ENCODE measurements around the gene WDR70.
"Not testable (repeated sequence)": the region's sequence is repeated elsewhere in the genome, so short reads cannot be mapped to it uniquely, and the experiment has no call there.

Gene WDR70

DNA sequence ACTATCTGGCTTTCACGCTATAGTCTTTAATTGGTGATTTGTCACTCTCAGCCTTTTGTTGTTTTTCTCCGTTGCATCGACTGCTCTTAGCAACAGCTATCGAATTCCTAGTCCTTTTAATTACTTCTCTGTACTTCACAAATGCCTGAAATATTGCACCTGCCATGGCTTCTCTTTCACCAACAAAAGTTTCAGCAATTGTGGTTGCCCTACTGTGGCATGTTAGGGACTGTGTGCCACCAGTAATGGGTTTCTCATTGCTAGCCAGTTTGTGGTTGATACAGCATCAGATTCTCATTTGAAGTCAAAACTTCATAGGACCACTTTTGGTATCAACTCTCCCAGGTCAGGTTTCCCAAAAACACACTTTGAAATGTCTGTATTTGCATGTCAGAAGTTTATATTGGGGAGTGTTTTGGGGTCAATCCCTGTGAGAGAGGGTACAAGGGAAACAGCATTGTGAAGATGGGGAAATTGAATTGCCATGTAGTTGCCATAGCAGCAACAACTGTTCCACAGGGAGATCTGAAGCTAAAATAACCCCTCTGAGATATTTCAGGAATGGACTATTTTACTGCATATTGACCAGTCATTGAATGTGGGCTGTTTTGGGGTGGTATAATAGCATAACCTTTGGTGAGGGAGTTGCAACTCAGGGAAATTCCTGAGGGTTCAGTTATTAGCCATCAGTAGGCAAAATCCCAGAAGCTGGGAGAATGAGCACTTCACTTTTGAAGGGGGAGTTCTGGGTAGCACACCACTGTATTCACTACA is 99.2 kb downstream of the WDR70 start:
- H3K4me3 Mint-ChIP-seq = no peak overlapping the region
- no peak overlapping the region for H3K27ac Mint-ChIP-seq
- H3K9me3 Mint-ChIP-seq = peaks cover 30% of the 10 kb centered on the region
- H3K4me1 Mint-ChIP-seq (ENCODE audit: low read depth) = no peaks in the 10 kb centered on the region
- H3K27me3 Mint-ChIP-seq (ENCODE audit: low read depth) = no peaks in the 10 kb centered on the region
- peaks cover 44% of the 10 kb centered on the region for H3K36me3 Mint-ChIP-seq (ENCODE audit: low read depth)

DNA sequence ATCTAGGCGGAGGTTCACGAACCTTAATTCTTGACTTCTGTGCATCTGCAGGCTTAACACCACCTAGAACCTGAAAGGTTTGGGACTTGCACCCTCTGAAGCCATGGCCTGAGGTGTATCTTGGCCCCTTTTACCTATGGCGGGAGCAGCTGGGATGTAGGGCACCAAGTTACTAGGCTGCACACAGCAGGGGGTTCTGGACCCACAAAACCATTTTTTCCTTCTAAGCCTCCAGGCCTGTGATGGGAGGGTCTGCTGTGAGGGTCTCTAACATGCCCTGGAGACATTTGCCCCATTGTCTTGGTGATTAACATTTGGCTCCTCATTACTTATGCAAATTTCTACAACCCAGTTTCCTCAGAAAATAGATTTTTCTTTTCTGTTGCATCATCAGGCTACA is 102.3 kb downstream of the WDR70 start:
- peaks cover 30% of the 10 kb centered on the region for H3K9me3 Mint-ChIP-seq
- peaks cover 44% of the 10 kb centered on the region for H3K36me3 Mint-ChIP-seq (ENCODE audit: low read depth)
- H3K4me1 Mint-ChIP-seq (ENCODE audit: low read depth); H3K27ac Mint-ChIP-seq; H3K4me3 Mint-ChIP-seq; H3K27me3 Mint-ChIP-seq (ENCODE audit: low read depth): not testable (repeated sequence)

DNA sequence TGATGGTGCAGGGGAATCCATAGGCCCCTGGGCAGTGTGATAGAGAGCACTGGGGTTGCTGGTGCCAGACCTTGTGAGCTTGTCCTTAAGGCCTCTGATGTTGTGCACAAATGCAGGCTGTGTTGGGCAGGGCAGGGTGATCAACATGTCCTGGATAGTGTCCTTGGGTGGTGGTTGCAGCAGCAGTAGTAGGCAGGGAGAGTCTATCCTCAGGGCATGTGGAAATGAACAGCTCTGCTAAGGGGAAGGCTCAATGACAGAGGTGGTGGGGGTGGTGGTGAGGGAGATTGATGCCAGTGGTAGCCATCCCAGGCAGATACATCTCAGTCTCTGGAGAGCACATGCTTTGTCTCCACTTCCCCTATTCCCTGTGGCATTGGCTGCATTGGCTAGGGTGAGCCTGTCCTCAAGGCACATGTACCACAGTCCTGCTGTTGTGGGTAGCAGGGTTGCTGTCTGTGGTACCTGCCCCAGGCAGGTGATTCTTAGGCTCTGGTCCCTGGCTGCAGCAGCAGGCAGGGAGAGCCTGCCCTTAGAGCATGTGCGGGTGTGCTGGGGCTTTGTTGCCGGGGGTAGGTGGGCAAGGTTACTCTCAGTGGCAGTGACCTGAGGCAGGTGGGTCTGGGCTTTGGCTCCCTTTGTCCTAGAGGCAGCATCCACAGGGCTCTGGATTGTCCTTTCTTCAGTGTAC is 111.1 kb downstream of the WDR70 start:
- Mint-ChIP-seq H3K27me3 (ENCODE audit: low read depth) (no peaks in the 10 kb centered on the region), H3K9me3 (peaks cover 16% of the 10 kb centered on the region), H3K36me3 (ENCODE audit: low read depth) (peaks cover 18% of the 10 kb centered on the region), H3K27ac (no peak overlapping the region), H3K4me3 (no peak overlapping the region), H3K4me1 (ENCODE audit: low read depth) (peaks cover 8% of the 10 kb centered on the region)

DNA sequence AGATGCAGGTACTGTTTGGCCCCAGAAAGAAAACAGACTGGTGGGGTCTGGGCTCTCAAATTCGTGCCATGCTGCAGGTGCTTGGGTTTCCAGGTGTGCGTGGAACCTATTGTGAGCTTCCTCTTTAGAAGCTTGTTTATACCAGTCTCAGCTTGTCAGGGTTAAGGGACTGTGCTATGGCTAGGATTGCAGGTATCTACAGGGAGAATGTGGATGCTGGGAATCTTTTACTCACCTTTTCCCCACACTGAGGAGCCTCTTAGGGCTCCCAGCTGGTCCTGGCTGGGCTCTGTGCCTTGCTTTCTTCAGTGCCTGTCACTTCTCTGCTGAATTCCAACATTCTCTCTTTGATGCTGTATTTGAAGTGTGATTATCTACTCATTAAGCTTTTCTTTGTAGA is 111.8 kb downstream of the WDR70 start:
- Mint-ChIP-seq H3K4me1 (ENCODE audit: low read depth) (peaks cover 8% of the 10 kb centered on the region), H3K9me3 (peaks cover 16% of the 10 kb centered on the region), H3K27ac (no peak overlapping the region), H3K36me3 (ENCODE audit: low read depth) (peaks cover 18% of the 10 kb centered on the region), H3K27me3 (ENCODE audit: low read depth) (no peaks in the 10 kb centered on the region), H3K4me3 (no peak overlapping the region)

DNA sequence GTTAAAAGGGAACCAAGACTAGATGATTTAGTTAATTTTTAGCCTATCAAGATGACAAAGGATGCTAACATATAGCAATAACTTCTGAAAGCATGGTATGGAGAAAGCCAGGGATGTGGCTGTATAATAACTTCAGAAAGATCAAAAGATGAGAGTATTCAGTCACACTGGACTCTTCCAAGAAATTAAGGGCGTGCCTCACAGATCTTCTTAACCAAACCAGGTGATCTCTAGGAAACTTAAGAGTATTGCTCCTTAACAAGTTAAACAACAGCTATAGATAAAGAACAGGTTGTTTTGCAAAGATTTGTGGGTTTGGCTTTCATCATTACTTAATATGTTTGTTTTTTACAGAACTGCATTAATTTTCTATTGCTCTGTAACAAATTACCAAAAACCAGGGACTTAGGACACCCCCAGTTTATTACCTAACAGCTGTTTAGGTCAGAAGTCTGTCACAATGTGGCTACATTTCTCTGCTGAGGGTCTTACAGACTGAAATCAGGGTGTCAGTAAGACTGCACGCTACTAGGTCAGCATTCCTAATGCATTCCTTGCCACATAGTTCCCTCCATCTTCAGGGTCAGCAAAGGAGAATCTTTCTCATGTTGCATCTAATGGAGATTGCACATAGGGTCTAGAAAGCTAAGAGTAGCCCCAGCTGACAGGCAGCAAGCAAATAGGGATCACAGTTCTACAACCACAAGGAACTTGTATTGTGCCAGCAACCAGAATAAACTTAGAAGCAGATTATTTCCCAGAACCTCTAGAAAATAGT is 113.8 kb downstream of the WDR70 start:
- Mint-ChIP-seq H3K36me3 (ENCODE audit: low read depth) (peaks cover 15% of the 10 kb centered on the region), H3K4me3 (no peak overlapping the region), H3K4me1 (ENCODE audit: low read depth) (peaks cover 10% of the 10 kb centered on the region), H3K27ac (no peak overlapping the region), H3K27me3 (ENCODE audit: low read depth) (no peaks in the 10 kb centered on the region), H3K9me3 (peaks cover 13% of the 10 kb centered on the region)

DNA sequence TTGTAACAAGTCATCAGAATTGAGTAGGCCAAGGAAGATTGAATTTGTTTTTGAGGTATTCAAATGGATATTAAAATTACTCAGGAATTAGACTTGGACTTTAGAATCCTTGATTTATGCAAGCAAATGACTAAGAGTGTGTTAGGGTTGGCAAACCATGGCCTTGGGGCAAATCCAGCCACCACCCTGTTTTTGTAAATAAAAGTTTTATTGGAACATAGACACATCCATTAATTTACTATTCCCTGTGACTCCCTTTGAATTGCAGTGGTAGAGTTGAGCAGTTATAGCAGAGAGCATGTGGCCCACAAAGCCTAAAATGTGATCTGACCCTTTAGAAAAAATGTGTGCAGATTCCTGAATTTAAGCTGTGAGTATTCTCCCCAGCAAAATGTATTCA is 115.6 kb downstream of the WDR70 start:
- H3K36me3 Mint-ChIP-seq (ENCODE audit: low read depth) = peaks cover 17% of the 10 kb centered on the region

DNA sequence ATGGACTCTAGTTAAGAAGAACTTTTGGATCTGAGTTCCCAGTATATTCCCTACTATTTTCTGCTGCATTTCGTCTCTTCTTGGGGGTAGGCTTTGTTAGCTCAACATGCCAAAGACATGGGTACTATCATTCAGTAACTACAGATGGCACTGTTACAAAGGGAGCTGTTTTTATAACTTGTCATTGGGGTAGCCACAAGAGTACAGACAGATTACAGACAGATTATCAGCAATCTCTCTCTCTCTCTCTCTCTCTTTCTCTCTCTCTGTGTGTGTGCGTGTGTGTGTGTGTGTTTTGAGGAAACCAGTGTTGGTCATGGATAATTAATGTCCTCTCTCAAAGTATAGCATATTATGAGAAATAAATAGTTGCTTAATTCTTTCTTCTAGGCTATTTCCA is 116.1 kb downstream of the WDR70 start:
- Mint-ChIP-seq H3K27ac (no peak overlapping the region), H3K27me3 (ENCODE audit: low read depth) (no peaks in the 10 kb centered on the region), H3K36me3 (ENCODE audit: low read depth) (peaks cover 17% of the 10 kb centered on the region)

More for the DNA sequence above, 115.6 kb downstream of the WDR70 start:
- Mint-ChIP-seq H3K4me3 (no peak overlapping the region), H3K27ac (no peak overlapping the region), H3K27me3 (ENCODE audit: low read depth) (no peaks in the 10 kb centered on the region), H3K9me3 (no peaks in the 10 kb centered on the region), H3K4me1 (ENCODE audit: low read depth) (peaks cover 10% of the 10 kb centered on the region)

DNA sequence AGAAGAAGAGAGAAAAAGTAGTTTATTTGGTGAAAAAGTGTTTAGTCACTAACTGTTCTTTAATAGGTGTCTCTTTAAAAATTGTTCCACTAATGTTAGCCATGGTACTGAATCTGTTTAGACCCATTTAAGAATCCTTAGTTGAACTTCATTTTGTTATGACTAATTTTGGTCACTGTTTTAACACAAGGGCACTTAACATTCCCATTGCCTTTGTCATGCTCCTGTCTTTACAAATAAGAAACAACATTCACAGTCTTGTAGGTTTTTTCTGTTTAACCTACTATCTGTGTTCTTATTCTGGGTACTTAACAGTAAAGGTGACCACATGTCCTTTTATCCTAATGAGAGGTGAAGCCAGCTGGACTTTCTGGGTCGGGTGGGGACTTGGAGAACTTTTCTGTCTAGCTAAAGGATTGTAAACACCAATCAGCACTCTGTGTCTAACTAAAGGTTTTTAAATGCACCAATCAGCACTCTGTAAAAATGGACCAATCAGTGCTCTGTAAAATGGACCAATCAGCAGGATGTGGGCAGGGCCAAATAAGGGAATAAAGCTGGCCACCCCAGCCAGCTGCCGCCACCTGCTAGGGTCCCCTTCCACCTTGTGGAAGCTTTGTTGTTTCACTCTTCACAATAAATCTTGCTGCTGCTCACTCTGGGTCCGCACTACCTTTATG is 116.7 kb downstream of the WDR70 start:
- Mint-ChIP-seq H3K9me3 (no peaks in the 10 kb centered on the region), H3K27me3 (ENCODE audit: low read depth) (no peaks in the 10 kb centered on the region), H3K36me3 (ENCODE audit: low read depth) (peaks cover 20% of the 10 kb centered on the region), H3K4me3 (no peak overlapping the region), H3K4me1 (ENCODE audit: low read depth) (peaks cover 10% of the 10 kb centered on the region), H3K27ac (no peak overlapping the region)

More for the DNA sequence above, 116.1 kb downstream of the WDR70 start:
- no peaks in the 10 kb centered on the region for H3K9me3 Mint-ChIP-seq
- no peak overlapping the region for H3K4me3 Mint-ChIP-seq
- peaks cover 10% of the 10 kb centered on the region for H3K4me1 Mint-ChIP-seq (ENCODE audit: low read depth)

DNA sequence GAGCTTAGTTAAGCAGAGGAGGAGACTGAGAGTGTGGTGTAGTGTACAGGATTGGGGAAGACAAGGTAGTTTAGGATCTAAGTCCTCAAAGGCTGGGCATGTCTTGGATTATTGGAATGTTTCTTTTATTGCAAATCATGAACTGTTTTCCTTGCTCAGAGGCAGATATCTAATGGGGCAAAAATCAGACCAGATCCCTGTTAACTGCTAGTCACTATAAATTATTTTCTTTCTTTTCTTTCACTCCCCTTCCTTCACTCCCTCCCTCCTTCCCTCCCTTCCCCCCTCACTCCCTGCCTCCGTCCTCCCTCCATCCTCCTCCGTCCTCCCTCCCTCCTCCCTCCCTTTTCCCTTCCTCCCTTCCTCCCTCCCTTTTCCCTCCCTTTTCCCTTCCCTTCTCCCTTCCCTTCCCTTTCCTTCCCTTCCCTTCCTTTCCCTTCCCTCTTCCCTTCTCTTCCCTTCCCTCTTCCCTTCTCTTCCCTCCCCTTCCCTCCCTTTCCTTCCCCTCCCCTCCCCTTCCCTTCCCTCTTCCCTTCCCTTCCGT is 117.9 kb downstream of the WDR70 start:
- Mint-ChIP-seq H3K9me3 (no peaks in the 10 kb centered on the region), H3K27ac (no peak overlapping the region), H3K36me3 (ENCODE audit: low read depth) (peaks cover 31% of the 10 kb centered on the region), H3K27me3 (ENCODE audit: low read depth) (no peaks in the 10 kb centered on the region), H3K4me3 (no peak overlapping the region), H3K4me1 (ENCODE audit: low read depth) (peaks cover 10% of the 10 kb centered on the region)

DNA sequence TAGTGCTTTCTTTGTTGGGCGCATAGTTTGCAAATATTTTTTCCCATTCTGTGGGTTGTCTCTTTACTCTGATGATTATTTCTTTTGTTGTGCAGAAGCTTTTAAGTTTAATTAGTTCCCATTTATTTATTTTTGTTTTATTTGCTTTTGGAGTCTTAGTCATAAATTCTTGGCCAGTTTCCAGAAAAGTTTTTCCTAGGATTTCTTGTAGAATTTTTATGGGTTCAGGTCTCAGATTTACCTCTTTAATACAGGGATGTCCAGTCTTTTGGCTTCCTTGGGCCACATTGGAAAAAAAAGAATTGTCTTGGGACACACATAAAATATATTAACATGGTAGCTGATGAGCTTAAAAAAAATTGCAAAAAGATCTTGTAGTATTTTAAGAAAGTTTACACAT is 122.0 kb downstream of the WDR70 start:
- H3K4me1 Mint-ChIP-seq (ENCODE audit: low read depth) = peaks cover 1% of the 10 kb centered on the region
- H3K4me3 Mint-ChIP-seq = no peak overlapping the region
- H3K27ac Mint-ChIP-seq = no peak overlapping the region
- no peaks in the 10 kb centered on the region for H3K27me3 Mint-ChIP-seq (ENCODE audit: low read depth)
- peaks cover 42% of the 10 kb centered on the region for H3K36me3 Mint-ChIP-seq (ENCODE audit: low read depth)
- no peaks in the 10 kb centered on the region for H3K9me3 Mint-ChIP-seq

DNA sequence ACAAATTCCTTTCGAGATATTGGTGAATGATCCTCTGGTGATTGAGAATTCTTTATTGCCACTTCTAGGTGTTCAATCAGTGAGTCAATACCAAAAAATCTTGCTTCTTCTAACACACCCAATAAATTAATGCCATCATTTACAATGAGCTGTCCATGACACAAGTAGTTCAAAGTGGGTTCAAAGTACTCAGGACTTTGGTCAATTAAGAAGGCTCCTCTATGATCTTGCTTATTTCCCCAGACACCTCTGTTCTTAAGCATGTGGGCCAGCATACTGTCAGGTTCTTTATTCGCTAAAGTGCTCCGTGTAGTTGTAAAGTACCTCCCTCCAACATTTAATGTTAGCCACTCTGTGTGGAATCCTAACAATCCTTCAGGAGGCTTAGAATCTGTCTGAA is 127.1 kb downstream of the WDR70 start:
- no peak overlapping the region for H3K4me3 Mint-ChIP-seq
- H3K27ac Mint-ChIP-seq = no peak overlapping the region
- H3K27me3 Mint-ChIP-seq (ENCODE audit: low read depth) = no peaks in the 10 kb centered on the region
- no peaks in the 10 kb centered on the region for H3K9me3 Mint-ChIP-seq
- H3K36me3 Mint-ChIP-seq (ENCODE audit: low read depth) = peaks cover 21% of the 10 kb centered on the region
- no peaks in the 10 kb centered on the region for H3K4me1 Mint-ChIP-seq (ENCODE audit: low read depth)

DNA sequence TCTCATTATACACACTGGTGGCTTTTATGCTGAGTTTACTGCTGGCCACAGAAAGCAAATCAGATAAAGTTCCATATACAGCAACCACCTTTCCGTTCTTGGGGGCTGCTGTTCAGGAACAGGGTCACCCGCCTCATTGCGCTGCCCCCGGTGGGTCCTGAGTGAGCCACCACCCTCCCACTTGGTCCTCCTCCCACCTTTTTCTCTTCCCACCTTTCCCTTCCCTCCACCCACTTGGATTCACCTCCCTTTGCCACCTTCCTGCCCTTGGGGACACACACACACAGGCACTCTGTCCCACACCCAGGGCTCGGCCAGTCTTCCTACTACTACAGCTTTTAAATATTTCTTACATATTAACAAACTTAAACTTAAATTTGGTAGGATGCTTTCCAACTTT is 127.6 kb downstream of the WDR70 start:
- no peaks in the 10 kb centered on the region for H3K4me1 Mint-ChIP-seq (ENCODE audit: low read depth)
- H3K4me3 Mint-ChIP-seq = no peak overlapping the region
- H3K27me3 Mint-ChIP-seq (ENCODE audit: low read depth) = no peaks in the 10 kb centered on the region
- H3K9me3 Mint-ChIP-seq = no peaks in the 10 kb centered on the region
- no peak overlapping the region for H3K27ac Mint-ChIP-seq
- peaks cover 16% of the 10 kb centered on the region for H3K36me3 Mint-ChIP-seq (ENCODE audit: low read depth)

DNA sequence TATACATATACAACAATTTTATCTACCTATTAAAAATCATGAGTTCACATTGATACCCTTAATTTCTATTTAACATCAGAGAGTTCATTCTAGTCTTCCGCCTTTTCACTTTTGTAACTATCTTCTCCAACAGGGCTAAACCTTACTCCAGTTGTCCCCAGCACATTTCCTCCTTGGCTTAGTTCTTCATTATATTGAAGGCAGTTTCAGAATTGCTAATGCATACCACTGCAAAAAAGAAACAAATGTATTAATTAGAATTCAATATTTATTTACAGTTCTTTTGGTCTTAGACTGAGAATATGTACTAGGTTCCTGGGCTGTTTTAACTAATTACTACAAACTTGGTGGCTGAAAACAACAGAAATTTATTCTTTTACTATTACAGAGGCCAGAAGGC is 132.5 kb downstream of the WDR70 start:
- Mint-ChIP-seq H3K4me1 (ENCODE audit: low read depth) (no peaks in the 10 kb centered on the region), H3K36me3 (ENCODE audit: low read depth) (peaks cover 6% of the 10 kb centered on the region), H3K9me3 (no peaks in the 10 kb centered on the region), H3K4me3 (no peak overlapping the region), H3K27me3 (ENCODE audit: low read depth) (no peaks in the 10 kb centered on the region), H3K27ac (no peak overlapping the region)

DNA sequence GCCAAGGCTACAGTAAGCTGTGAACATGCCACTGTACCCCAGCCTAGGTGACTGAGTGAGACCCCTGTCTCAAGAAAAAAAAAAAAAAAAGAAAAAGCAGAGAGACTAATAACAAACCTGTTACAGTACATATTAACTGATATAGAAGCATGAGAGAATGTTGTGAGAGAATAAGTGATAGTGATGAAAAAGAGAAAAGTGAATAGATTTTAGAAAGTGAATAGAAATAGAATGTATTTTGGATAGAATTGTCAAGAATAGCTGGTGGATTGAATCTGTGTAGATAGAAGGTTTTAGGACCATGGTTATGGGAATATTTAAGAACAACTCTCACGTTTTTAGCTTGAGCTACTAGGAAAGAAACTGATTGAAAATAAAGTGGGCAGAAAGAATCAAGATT is 135.8 kb downstream of the WDR70 start:
- no peak overlapping the region for H3K27ac Mint-ChIP-seq
- no peak overlapping the region for H3K4me3 Mint-ChIP-seq
- peaks cover 17% of the 10 kb centered on the region for H3K36me3 Mint-ChIP-seq (ENCODE audit: low read depth)
- no peaks in the 10 kb centered on the region for H3K27me3 Mint-ChIP-seq (ENCODE audit: low read depth)
- peaks cover 7% of the 10 kb centered on the region for H3K9me3 Mint-ChIP-seq
- no peaks in the 10 kb centered on the region for H3K4me1 Mint-ChIP-seq (ENCODE audit: low read depth)
